Skin epidermis (tissue), 12 donors: ENCODE results near the gene PLN.

Experiments used
- H3K27ac ChIP-seq, 21 experiments: fragments of 200-600 bp; sonication (generic) in 11 of 21; one replicate each; pipeline ENCODE4 v1.5.0; 2020; ENCODE audit warnings: mild to moderate bottlenecking in 3 of 21, inconsistent platforms in 2 of 21, moderate library complexity in 2 of 21
- H3K4me3 ChIP-seq, 7 experiments: fragments of 200-600 bp; sonication (generic) in 2 of 7; one replicate each; pipeline ENCODE4 v1.5.0; 2020; ENCODE audit warnings: inconsistent platforms in 2 of 7, mild to moderate bottlenecking in 2 of 7, moderate library complexity in 1 of 7

The PLN gene

GRCh38 chr6:118548136-118548535, at the start of gene PLN:
Gene PLN (plus strand): TSS chr6:118548296. CDS start chr6:118558922, 10,626 bp downstream.
- Histone ChIP-seq H3K4me3 (no peak within 1 kb of the TSS), H3K27ac (no peak within 1 kb of the TSS)

GRCh38 chr6:118500130-118501015, 47.7 kb upstream of the PLN start:
- Histone ChIP-seq H3K27ac (no peak overlapping the region), H3K4me3 (no peak overlapping the region)

GRCh38 chr6:118501099-118501498, 47.0 kb upstream of the PLN start:
- Histone ChIP-seq H3K4me3 (no peak overlapping the region), H3K27ac (no peak overlapping the region)

- H3K27ac ChIP-seq: no peak overlapping the region
- H3K4me3 ChIP-seq: no peak overlapping the region
These were observed 46.3 kb upstream of the PLN start for GRCh38 chr6:118501765-118502164.

GRCh38 chr6:118502169-118502568, 45.9 kb upstream of the PLN start:
- Histone ChIP-seq H3K4me3 (no peak overlapping the region), H3K27ac (no peak overlapping the region)

GRCh38 chr6:118504611-118505010, 43.5 kb upstream of the PLN start:
- no peak overlapping the region for H3K4me3 ChIP-seq
- H3K27ac ChIP-seq: no peak overlapping the region

- H3K27ac ChIP-seq: no peak overlapping the region
- no peak overlapping the region for H3K4me3 ChIP-seq
These were observed 42.4 kb upstream of the PLN start for GRCh38 chr6:118505656-118506055.

GRCh38 chr6:118506071-118506638, 41.9 kb upstream of the PLN start:
- Histone ChIP-seq H3K4me3 (no peak overlapping the region), H3K27ac (no peak overlapping the region)

GRCh38 chr6:118507636-118508035, 40.5 kb upstream of the PLN start:
- Histone ChIP-seq H3K4me3 (no peak overlapping the region), H3K27ac (no peak overlapping the region)

GRCh38 chr6:118509009-118509617, 39.0 kb upstream of the PLN start:
- Histone ChIP-seq H3K4me3 (no peak overlapping the region), H3K27ac (no peak overlapping the region)

GRCh38 chr6:118511930-118512715, 36.0 kb upstream of the PLN start:
- no peak overlapping the region for H3K27ac ChIP-seq

GRCh38 chr6:118514689-118515088, 33.4 kb upstream of the PLN start:
- Histone ChIP-seq H3K4me3 (no peak overlapping the region), H3K27ac (no peak overlapping the region)

More at GRCh38 chr6:118511930-118512715, 36.0 kb upstream of the PLN start:
- H3K4me3 ChIP-seq: no peak overlapping the region

GRCh38 chr6:118522422-118522821, 25.7 kb upstream of the PLN start:
- H3K27ac ChIP-seq: no peak overlapping the region
- no peak overlapping the region for H3K4me3 ChIP-seq

- no peak overlapping the region for H3K27ac ChIP-seq
- H3K4me3 ChIP-seq: no peak overlapping the region
These were observed 24.9 kb upstream of the PLN start for GRCh38 chr6:118523216-118523615.

GRCh38 chr6:118524686-118525085, 23.4 kb upstream of the PLN start:
- Histone ChIP-seq H3K4me3 (no peak overlapping the region), H3K27ac (no peak overlapping the region)

GRCh38 chr6:118525913-118526780, 21.9 kb upstream of the PLN start:
- H3K27ac ChIP-seq: peak overlapping the region in 1 of 21 experiments; percentile 17
- H3K4me3 ChIP-seq: no peak overlapping the region

GRCh38 chr6:118528129-118528528, 20.0 kb upstream of the PLN start:
- no peak overlapping the region for H3K27ac ChIP-seq
- H3K4me3 ChIP-seq: no peak overlapping the region

GRCh38 chr6:118529756-118530155, 18.3 kb upstream of the PLN start:
- Histone ChIP-seq H3K4me3 (no peak overlapping the region), H3K27ac (no peak overlapping the region)

GRCh38 chr6:118530942-118531341, 17.2 kb upstream of the PLN start:
- H3K27ac ChIP-seq: no peak overlapping the region

More at GRCh38 chr6:118530942-118531341, 17.2 kb upstream of the PLN start:
- no peak overlapping the region for H3K4me3 ChIP-seq
